GM12878 (cell line): ENCODE results near the gene ZNF445. TPM values are rescaled to one million over a fixed set of nuclear protein-coding genes. Genes with fewer than 3 reads are reported as not detected.

ENCODE experiments used
- ATAC-seq: fragments of 200-7000 bp; cut with Tn5 transposase; 3 replicates; pipeline ENCODE4 v1.9.1; 2020; ENCODE audit warnings: mild to moderate bottlenecking, moderate library complexity
- BruUV-seq: library from RNA; stranded (reverse); fragments of 400-500 nt; replicated peaks from 2 replicates; lab custom pipeline; 2021; lab: Mats Ljungman, UMichigan
- CTCF ChIA-PET: fragments of 300-600 bp; sonication (Branson Sonifier 250); formaldehyde crosslinking; extraction: SDS; loops from one replicate; lab custom pipeline; 2021; ENCODE audit warnings: inconsistent platforms; lab: Yijun Ruan, JAX
- POLR2A ChIA-PET: fragments of 350-600 bp; formaldehyde crosslinking; extraction: SDS; loops from one replicate; lab custom pipeline; 2021; ENCODE audit warnings: inconsistent platforms; lab: Charles Lee
- RAD21 ChIA-PET: fragments of 300-600 bp; sonication (Branson Sonifier 250); formaldehyde crosslinking; loops from one replicate; lab custom pipeline; 2023; ENCODE audit warnings: antibody characterized with exemption; ENCODE audit not compliant: unreplicated experiment; lab: Charles Lee
- SMC1A ChIA-PET: fragments of 300-600 bp; sonication (Branson Sonifier 250); formaldehyde crosslinking; loops from one replicate; lab custom pipeline; 2023; ENCODE audit not compliant: unreplicated experiment, uncharacterized antibody; lab: Charles Lee
- DNase-seq: peaks from one replicate; pipeline ENCODE4 v3.0.0-alpha.2; 2011; ENCODE audit warnings: low read depth, low spot score
- FAIRE-seq: peaks from 3 replicates; lab custom pipeline; 2011; peaks lifted over from hg19 to GRCh38; lab: Jason Lieb, UNC
- H2AFZ ChIP-seq: 2 replicates; pipeline ENCODE4 v1.6.0; 2011; ENCODE audit warnings: low read depth, low read length, control low read depth; ENCODE audit not compliant: control insufficient read depth
- H3K27ac ChIP-seq: 2 replicates; pipeline ENCODE4 v1.5.1; 2011; ENCODE audit warnings: control low read depth; ENCODE audit not compliant: control insufficient read depth, insufficient read depth
- H3K27me3 ChIP-seq, 2 experiments: replicated peaks in 1 of 2; 2 replicates each; pipeline versions ENCODE4 v1.6.0 to v1.6.1; 2011; ENCODE audit warnings: low read length in 1 of 2; ENCODE audit not compliant: control insufficient read depth in 2 of 2, insufficient read depth in 2 of 2
- H3K36me3 ChIP-seq, 2 experiments: 2 replicates each; pipeline ENCODE4 v1.5.1; 2011; ENCODE audit warnings: low read length in 1 of 2; ENCODE audit not compliant: control insufficient read depth in 2 of 2, insufficient read depth in 2 of 2
- H3K4me1 ChIP-seq: 2 replicates; pipeline ENCODE4 v1.6.1; 2011; ENCODE audit warnings: mild to moderate bottlenecking, low read length, moderate library complexity, mixed read lengths; ENCODE audit not compliant: control insufficient read depth, insufficient read depth
- H3K4me2 ChIP-seq: 2 replicates; pipeline ENCODE4 v1.6.0; 2011; ENCODE audit warnings: control low read depth; ENCODE audit not compliant: control insufficient read depth, insufficient read depth
- H3K4me3 ChIP-seq: fragments of 200-600 bp; sonication (generic); 2 replicates; pipeline ENCODE4 v1.5.1; 2016
- H3K79me2 ChIP-seq: 2 replicates; pipeline ENCODE4 v1.6.0; 2011; ENCODE audit warnings: low read length; ENCODE audit not compliant: control insufficient read depth, insufficient read depth
- H3K9ac ChIP-seq: 2 replicates; pipeline ENCODE4 v1.8.0; 2011; ENCODE audit warnings: low read length, control low read depth, mixed read lengths; ENCODE audit not compliant: control insufficient read depth, insufficient read depth
- H3K9me3 ChIP-seq: replicated peaks from 3 replicates; pipeline ENCODE4 v1.5.1; 2011; ENCODE audit warnings: mild to moderate bottlenecking, low read length; ENCODE audit not compliant: control insufficient read depth, insufficient read depth
- H4K20me1 ChIP-seq: 2 replicates; pipeline ENCODE4 v1.6.0; 2011; ENCODE audit not compliant: control insufficient read depth, insufficient read depth
- BCL3 ChIP-seq: IDR thresholded peaks from 2 replicates; pipeline ENCODE4 v1.6.1; 2011; ENCODE audit warnings: borderline replicate concordance, low read depth, mild to moderate bottlenecking, moderate library complexity, low read length; ENCODE audit not compliant: insufficient read depth, poor library complexity, severe bottlenecking
- CTCF ChIP-seq, 3 experiments: IDR thresholded peaks in 2 of 3; conservative IDR thresholded peaks in 1 of 3; 2 replicates each; pipeline ENCODE4 v1.5.1; 2011; ENCODE audit warnings: low read depth in 3 of 3, low read length in 3 of 3, mild to moderate bottlenecking in 3 of 3, control low read depth in 2 of 3, moderate library complexity in 2 of 3, inconsistent platforms in 1 of 3, mixed read lengths in 1 of 3; ENCODE audit not compliant: control insufficient read depth in 2 of 3, insufficient read depth in 1 of 3; ENCODE audit errors: extremely low read depth in 1 of 3
- ELK1 ChIP-seq: IDR thresholded peaks from 2 replicates; pipeline ENCODE4 v1.6.1; 2012; ENCODE audit warnings: low read depth, low read length, improper control_type of control experiment
- FOXM1 ChIP-seq: IDR thresholded peaks from 2 replicates; pipeline ENCODE4 v1.6.1; 2012; ENCODE audit warnings: low read depth, mild to moderate bottlenecking, inconsistent platforms, low read length, moderate library complexity
- PAX5 ChIP-seq: IDR thresholded peaks from 2 replicates; pipeline ENCODE4 v1.6.1; 2011; ENCODE audit warnings: low read depth, low read length, borderline replicate concordance
- POU2F2 ChIP-seq: IDR thresholded peaks from 3 replicates; pipeline ENCODE4 v1.6.1; 2011; ENCODE audit warnings: low read depth, mild to moderate bottlenecking, low read length, borderline replicate concordance
- SMARCA5 ChIP-seq: fragments of 450-650 bp; IDR thresholded peaks from 2 replicates; pipeline ENCODE4 v1.6.1; 2017; ENCODE audit warnings: mild to moderate bottlenecking
- SUPT20H ChIP-seq: IDR thresholded peaks from 2 replicates; pipeline ENCODE4 v1.6.1; 2011; ENCODE audit warnings: low read depth, mild to moderate bottlenecking, low read length, moderate library complexity, borderline replicate concordance; ENCODE audit not compliant: control insufficient read depth
- YY1 ChIP-seq: IDR thresholded peaks from 2 replicates; pipeline ENCODE4 v1.6.1; 2011; ENCODE audit warnings: low read depth, mild to moderate bottlenecking, low read length
- ZNF207 ChIP-seq: fragments of 450-650 bp; IDR thresholded peaks from 2 replicates; pipeline ENCODE4 v1.6.1; 2014; ENCODE audit warnings: antibody characterized with exemption, mild to moderate bottlenecking, borderline replicate concordance
- WGBS: methylation state at CpG from one replicate; pipeline ENCODE4 v1.1.6; 2016; ENCODE audit warnings: low lambda C conversion rate; ENCODE audit not compliant: insufficient replicate concordance, insufficient coverage; ENCODE audit errors: missing lambda C conversion rate; 5-methylcytosine and 5-hydroxymethylcytosine counted together
- in situ Hi-C: fragments of 300-500 bp; cut with MboI; formaldehyde crosslinking; loops from 9 replicates; pipeline ENCODE4 v1.14.3; 2018; ENCODE audit warnings: mixed read lengths
- intact Hi-C: fragments of 100-400 bp; cut with micrococcal nuclease; formaldehyde crosslinking; loops from one replicate; pipeline ENCODE4 v1.14.2; 2022; ENCODE audit not compliant: unreplicated experiment
- polyA plus RNA-seq, 11 experiments: library from polyadenylated mRNA; depleted of rRNA in 4 of 11; unstranded in 6 of 11; stranded (reverse) in 5 of 11; fragments of >200 nt; fragmentation: Nextera tagmentation in 4 of 11; fragmentation: Illumina TruSeq in 1 of 11; extraction: Ambion mirVana in 4 of 11; extraction: Trizol in 1 of 11; gene quantifications; 1 replicate in 1 of 11; 2 replicates in 10 of 11; pipeline versions ENCODE4 v1.2.1 to v1.2.3, GENCODE V29; 2011 to 2016; ENCODE audit warnings: inconsistent platforms in 2 of 11, missing spikeins in 2 of 11, low read depth in 1 of 11
- total RNA-seq, 4 experiments: library from RNA; depleted of rRNA in 3 of 4; stranded (reverse); fragments of >200 nt in 3 of 4; fragmentation: Illumina TruSeq in 1 of 4; extraction: Trizol in 1 of 4; gene quantifications; 2 replicates each; pipeline versions ENCODE4 v1.2.1 to v1.2.3, GENCODE V29; 2013 to 2021

Gene ZNF445
- total and polyA plus RNA-seq, 10 of the 15 experiments (the other 5 are each of a cell fraction or from before 2014, with no cell fraction given) = 0.80 to 14.4 (median 5.6) TPM

GRCh38 chr3:44478606-44479094 is 1.2 kb upstream of the ZNF445 start:
- TSS peak; percentile 64 for BruUV-seq
- intact Hi-C loops (no loop called here), in situ Hi-C loops (no loop called here)
- FAIRE-seq (no peak), DNase-seq (no peak), ATAC-seq (no peak)
- no peak for TF ChIP-seq POU2F2
- Histone ChIP-seq H3K9me3 (no peaks in the 10 kb centered on the region), H3K9ac (no peak overlapping the region), H3K4me1 (peaks cover 4% of the 10 kb centered on the region; the same call in 1 of the 2 replicates), H4K20me1 (no peaks in the 10 kb centered on the region), H3K4me2 (no peak overlapping the region), H3K36me3 (no peaks in the 10 kb centered on the region), H3K27ac (no peak overlapping the region), H3K79me2 (peaks cover 22% of the 10 kb centered on the region), H3K27me3 (no peaks in the 10 kb centered on the region), H2AFZ (peak overlapping the region; percentile 99), H3K4me3 (no peak overlapping the region)
- 94% methylated on average over 2 of the region's 2 CpGs for WGBS
- SMC1A ChIA-PET = interaction anchor here (1.0 to 1.9 kb wide), 3 partner anchors 32 to 139 kb away, joined by 3 to 7 read pairs (median 5); no protein-coding TSS in a partner anchor
- POLR2A ChIA-PET = interaction anchor here (1.1 kb wide), 1 partner anchor 77 kb away, joined by 3 read pairs; no protein-coding TSS in a partner anchor
- RAD21 ChIA-PET = interaction anchor here (1.4 to 1.5 kb wide), 2 partner anchors 32 to 141 kb away, joined by 5 read pairs; partner anchors contain the start of gene TCAIM
- CTCF ChIA-PET = interaction anchor here (0.7 to 1.7 kb wide), 2 partner anchors 155 to 241 kb away, joined by 3 to 4 read pairs; no protein-coding TSS in a partner anchor

GRCh38 chr3:44478055-44478468 is 592 bp upstream of the ZNF445 start:
- no peak for DNase-seq
- intact Hi-C loops = no loop called here
- 32% methylated on average over 4 of the region's 4 CpGs for WGBS
- no peak for TF ChIP-seq PAX5
- TF ChIP-seq BCL3 = no peak
- TF ChIP-seq ZNF207 = no peak
- TF ChIP-seq ELK1 = no peak
- no peak for TF ChIP-seq CTCF (IDR thresholded peaks at IDR 0.05 in 2 of 3, conservative IDR thresholded peaks at IDR 0.05 in 1 of 3; ENCODE audit: control insufficient read depth in 2 of 3, extremely low read depth in 1 of 3, insufficient read depth in 1 of 3, low read depth in 3 of 3, low read length in 3 of 3)
- TF ChIP-seq YY1 = no peak
- no peak for TF ChIP-seq FOXM1
- TF ChIP-seq SUPT20H = no peak
- no peak for TF ChIP-seq SMARCA5

More at GRCh38 chr3:44478055-44478468, 592 bp upstream of the ZNF445 start:
- ChIA-PET CTCF (interaction anchor here (0.6 to 1.7 kb wide), 5 partner anchors 15 to 240 kb away, joined by 3 to 5 read pairs (median 4); no protein-coding TSS in a partner anchor), POLR2A (interaction anchor here (0.5 to 1.1 kb wide), 6 partner anchors 14 to 511 kb away, joined by 3 read pairs; no protein-coding TSS in a partner anchor), SMC1A (interaction anchor here (0.9 to 1.9 kb wide), 5 partner anchors 19 to 140 kb away, joined by 3 to 7 read pairs (median 5); no protein-coding TSS in a partner anchor), RAD21 (interaction anchor here (1.2 to 1.5 kb wide), 3 partner anchors 33 to 140 kb away, joined by 5 read pairs; partner anchors contain the start of gene TCAIM)
- no peaks in the 10 kb centered on the region for H3K36me3 ChIP-seq
- H2AFZ ChIP-seq = peak overlapping the region; percentile 99
- peaks cover 24% of the 10 kb centered on the region for H3K79me2 ChIP-seq
- H3K4me1 ChIP-seq = peaks cover 4% of the 10 kb centered on the region; the same call in 1 of the 2 replicates
- no peaks in the 10 kb centered on the region for H3K27me3 ChIP-seq
- BruUV-seq = no TSS peak
- FAIRE-seq = no peak
- in situ Hi-C loops = no loop called here
- no peaks in the 10 kb centered on the region for H4K20me1 ChIP-seq
- no peaks in the 10 kb centered on the region for H3K9me3 ChIP-seq
- peak; percentile 8 for ATAC-seq
- H3K27ac ChIP-seq = no peak overlapping the region
- H3K4me2 ChIP-seq = peak overlapping the region; percentile 73
- H3K4me3 ChIP-seq = peak overlapping the region; percentile 82; the same call in 1 of the 2 replicates
- H3K9ac ChIP-seq = peak overlapping the region; percentile 61; the same call in 1 of the 2 replicates
